HG03354 (cell line): ENCODE data around the gene MPP2.
"Not testable (repeated sequence)": the region's sequence is repeated elsewhere in the genome, so short reads cannot be mapped to it uniquely, and the experiment has no call there.

Experiments
- ATAC-seq: cut with Tn5 transposase; IDR thresholded peaks from one replicate; pipeline ENCODE4 v1.9.1; 2021; ENCODE audit warnings: mild to moderate bottlenecking; ENCODE audit not compliant: unreplicated experiment, poor library complexity, severe bottlenecking

MPP2 gene

DNA sequence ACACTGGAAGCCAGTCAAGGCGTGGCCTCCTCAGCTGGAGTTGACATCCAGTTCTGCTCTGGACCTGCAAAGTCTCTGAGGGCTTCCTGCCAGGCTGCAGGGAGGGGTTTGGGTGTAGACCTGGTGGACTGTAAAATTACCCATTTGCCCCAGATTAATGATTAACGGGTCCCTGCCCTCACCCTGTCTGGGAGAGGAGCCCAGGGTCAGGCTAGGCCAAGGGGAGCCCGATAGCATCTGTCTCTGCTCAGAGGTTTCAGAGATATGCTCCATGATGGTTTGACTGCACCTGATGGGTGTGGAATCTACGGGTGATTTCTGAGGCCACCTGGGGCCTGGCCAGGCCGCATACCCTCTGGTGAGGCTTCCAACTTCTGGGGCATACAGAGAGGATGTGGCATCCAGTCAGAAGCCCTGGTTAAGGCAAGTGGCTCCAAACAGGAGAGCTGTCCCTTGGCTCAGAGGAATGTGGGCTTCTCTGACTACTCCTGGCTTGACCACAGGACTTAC lies 23.8 kb upstream of the MPP2 start:
- no peak for ATAC-seq

DNA sequence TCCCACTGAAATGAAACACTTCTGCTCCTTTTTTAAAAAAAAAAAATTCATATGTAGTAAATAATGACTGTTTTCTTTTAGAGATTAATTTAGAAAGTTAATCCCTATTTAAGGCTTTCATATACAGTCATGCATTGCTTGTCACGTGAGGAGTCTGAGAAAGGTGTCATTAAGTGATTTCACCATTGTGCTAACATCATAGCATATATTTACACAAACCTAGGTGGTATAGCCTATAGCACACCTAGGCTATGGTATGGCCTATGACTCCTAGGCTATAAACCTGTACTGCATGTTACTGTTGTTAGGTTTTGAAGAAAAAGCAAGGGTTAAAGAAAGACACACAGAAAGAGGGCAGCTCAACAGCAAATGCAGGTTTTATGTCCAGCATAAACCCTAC lies 21.3 kb upstream of the MPP2 start:
- no peak for ATAC-seq

GRCh38 chr17:43927929-43928328 lies 20.6 kb upstream of the MPP2 start:
- ATAC-seq = not testable (repeated sequence)

DNA sequence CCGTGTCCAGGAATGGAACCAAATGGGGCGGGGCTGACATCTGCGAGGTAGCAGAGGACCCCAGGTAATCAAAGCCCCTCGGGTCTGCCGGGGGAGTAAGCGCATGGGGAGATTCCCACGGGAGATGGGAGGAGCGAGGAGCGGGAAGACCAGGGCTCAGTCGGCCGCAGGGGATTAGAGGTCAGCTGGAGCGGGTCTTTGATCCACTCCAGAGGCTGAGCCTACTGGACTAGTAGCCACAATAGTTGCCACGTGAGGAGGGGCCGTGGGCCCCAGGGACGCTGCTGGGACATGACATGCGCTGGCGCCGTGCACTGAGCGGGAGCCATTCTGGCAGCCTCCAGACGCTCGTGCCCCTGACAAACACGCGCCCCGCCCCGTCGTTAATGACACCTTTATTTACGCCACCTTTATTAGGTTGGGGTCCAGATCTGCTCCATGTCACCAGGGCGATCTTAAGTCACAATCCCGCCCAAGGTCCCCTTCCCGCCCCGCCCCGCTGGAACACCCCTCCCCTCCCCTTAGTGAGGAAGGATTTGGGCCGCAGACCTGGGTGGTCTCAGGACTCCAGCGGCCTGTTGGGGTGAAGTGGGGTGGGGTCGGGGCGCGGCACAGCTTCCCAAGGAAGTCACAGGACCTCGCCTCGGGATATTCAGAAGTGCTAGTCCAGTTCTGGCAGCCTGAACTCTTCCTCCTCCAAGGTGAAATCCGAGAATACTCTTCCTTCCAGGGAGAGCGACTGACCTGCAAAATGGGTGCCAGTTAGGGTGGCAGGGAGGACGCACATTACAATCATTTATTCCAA lies 19.9 kb upstream of the MPP2 start:
- no peak for ATAC-seq

DNA sequence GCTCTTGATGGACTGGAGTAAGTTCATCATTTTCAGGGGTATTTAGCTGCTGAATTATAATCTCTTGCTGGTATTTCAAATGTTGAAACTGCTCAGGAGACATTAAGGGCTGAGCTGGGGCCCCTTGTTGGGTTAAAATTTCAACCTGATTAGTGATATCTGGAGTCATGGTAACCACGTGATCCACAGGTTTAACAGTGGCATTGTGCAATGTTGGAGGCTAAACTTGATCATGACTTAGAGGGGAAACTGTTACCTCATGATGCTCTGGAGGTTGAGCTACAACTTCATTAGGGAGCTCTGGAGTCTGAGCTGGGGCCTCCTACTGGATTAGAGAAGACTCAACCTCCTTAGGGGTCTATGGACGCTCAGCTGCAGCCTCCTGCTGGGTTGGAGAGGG lies 17.2 kb upstream of the MPP2 start:
- ATAC-seq = no peak

- no peak for ATAC-seq
Observed at GRCh38 chr17:43920500-43921095, 13.3 kb upstream of the MPP2 start.

- no peak for ATAC-seq
Observed at GRCh38 chr17:43918026-43918389, 10.7 kb upstream of the MPP2 start.

- no peak for ATAC-seq
Observed at GRCh38 chr17:43917348-43918025, 10.2 kb upstream of the MPP2 start.

GRCh38 chr17:43917016-43917347 lies 9.6 kb upstream of the MPP2 start:
- ATAC-seq = no peak

DNA sequence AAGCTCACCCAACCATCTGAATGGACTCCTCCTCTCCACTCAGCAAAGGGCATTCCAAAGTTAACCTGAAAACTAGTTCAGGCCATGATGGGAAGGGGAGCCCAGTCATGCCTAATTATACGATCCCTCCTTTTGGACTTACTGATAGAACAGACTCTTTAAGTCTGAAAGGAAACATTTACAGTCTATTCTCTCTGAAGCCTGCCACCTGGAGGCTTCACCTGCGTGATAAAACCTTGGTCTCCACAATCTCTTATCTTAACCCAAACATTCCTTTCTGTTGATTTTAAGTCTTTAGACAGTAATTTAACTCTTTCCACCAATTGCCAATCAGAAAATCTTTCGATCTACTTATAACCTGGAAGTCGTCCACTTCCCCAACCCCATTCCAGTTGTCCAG lies 9.0 kb upstream of the MPP2 start:
- ATAC-seq = no peak

DNA sequence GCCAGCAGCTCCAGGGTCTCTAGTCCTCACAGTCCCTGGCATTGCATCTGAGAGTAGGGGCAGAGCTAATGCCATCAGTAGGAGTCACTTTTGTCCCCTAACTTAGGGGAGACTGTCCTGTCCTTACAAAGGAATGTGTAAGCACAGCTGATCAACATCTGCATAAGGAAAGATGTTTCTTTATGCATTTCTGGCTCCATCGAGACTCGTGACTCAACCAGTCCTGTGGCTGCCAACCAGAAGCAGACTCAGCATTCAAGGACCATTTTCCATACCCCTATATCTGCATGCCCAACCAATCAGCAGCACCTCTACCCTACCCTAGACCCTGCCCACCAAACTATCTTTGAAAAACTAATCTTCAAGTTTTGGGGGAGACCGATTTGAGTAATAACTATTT lies 8.2 kb upstream of the MPP2 start:
- ATAC-seq = no peak

- ATAC-seq = no peak
Observed at GRCh38 chr17:43914451-43914850, 7.1 kb upstream of the MPP2 start.

DNA sequence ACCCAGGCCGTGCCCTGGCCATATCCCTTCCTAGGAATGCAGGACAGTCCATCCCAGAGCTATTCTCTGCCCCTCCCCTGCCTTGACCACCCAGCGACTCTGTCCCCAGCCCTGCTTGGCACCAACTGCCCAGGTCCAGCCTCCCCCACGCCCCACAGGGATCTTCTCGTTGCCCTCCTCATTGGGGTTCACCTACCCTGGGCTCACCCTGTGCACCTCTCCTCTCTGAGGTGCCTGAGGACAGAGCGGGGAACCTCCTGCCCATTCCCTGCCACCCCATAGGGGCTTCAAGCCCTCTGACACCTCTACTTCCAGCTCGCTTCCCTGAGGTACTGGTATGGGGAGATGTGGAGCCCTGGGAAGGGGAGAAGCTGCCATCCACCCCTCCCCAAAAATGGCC lies 6.2 kb upstream of the MPP2 start:
- no peak for ATAC-seq

GRCh38 chr17:43912635-43913304 lies 5.4 kb upstream of the MPP2 start:
- no peak for ATAC-seq

GRCh38 chr17:43911904-43912303 lies 4.6 kb upstream of the MPP2 start:
- no peak for ATAC-seq

GRCh38 chr17:43909537-43910231 lies 2.3 kb upstream of the MPP2 start:
- no peak for ATAC-seq

- ATAC-seq = no peak
Observed at GRCh38 chr17:43907998-43908721, 824 bp upstream of the MPP2 start.

GRCh38 chr17:43906951-43907424 lies 348 bp downstream of the MPP2 start:
- ATAC-seq = no peak
